ENCODE measurements around the gene NR1H4. TPM values are rescaled to one million over a fixed set of nuclear protein-coding genes. Genes with fewer than 3 reads are reported as not detected.

The NR1H4 gene
- total and polyA plus RNA-seq, 9 of the 15 experiments (the other 6 are each of a cell fraction or from before 2014, with no cell fraction given) = 0.03 TPM; not detected in 8

DNA sequence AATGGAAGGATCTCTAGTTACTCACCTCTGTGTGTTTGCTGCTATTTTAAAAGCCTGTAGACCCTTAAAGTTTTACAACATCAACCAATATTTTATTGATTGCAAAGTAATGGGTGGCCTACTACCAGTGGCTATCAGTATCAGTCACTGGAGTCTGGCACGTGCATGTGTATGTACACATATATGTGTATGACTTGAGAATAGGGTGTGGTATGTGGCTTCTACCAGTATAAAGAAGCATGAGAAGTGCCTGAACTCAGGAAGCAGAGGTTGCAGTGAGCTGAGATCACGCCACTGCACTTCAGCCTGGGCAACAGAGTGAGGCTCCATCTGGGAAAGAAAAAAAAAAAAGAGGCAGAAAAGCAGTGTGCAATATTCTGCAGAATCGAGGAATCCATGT is 54.4 kb downstream of the NR1H4 start:
- ATAC-seq = no peak

More for the DNA sequence above, 54.4 kb downstream of the NR1H4 start:
- Histone ChIP-seq H3K27me3 (ENCODE audit: control insufficient read depth in 2 of 2, insufficient read depth in 2 of 2, low read length in 2 of 2) (no peaks in the 10 kb centered on the region; a peak in 2 of 5 replicates), H3K9me1 (ENCODE audit: control insufficient read depth, insufficient read depth, low read length) (no peaks in the 10 kb centered on the region), H2AFZ (ENCODE audit: low read depth, low read length) (no peak overlapping the region), H3K27ac (ENCODE audit: extremely low read depth, low read depth, low read length) (no peak overlapping the region), H3K4me2 (ENCODE audit: insufficient read depth, low read length) (no peak overlapping the region), H4K20me1 (replicated peaks; ENCODE audit: control insufficient read depth, insufficient read depth, low read length) (no peaks in the 10 kb centered on the region), H3K4me1 (replicated peaks in 1 of 2; ENCODE audit: control insufficient read depth in 2 of 2, insufficient read depth in 2 of 2, low read length in 2 of 2) (no peaks in the 10 kb centered on the region), H3K36me3 (ENCODE audit: control insufficient read depth, insufficient read depth, low read length) (no peaks in the 10 kb centered on the region), H3K4me3 (no peak overlapping the region), H3K9ac (ENCODE audit: insufficient read depth in 1 of 2, low read depth in 2 of 2, low read length in 2 of 2) (no peak overlapping the region), H3K9me3 (replicated peaks; ENCODE audit: control insufficient read depth, insufficient read depth, low read depth, low read length) (no peaks in the 10 kb centered on the region), H3K79me2 (ENCODE audit: control insufficient read depth, insufficient read depth, low read length) (no peaks in the 10 kb centered on the region)
- FAIRE-seq (no peak), DNase-seq (ENCODE audit: extremely low read depth in 1 of 4, low spot score in 3 of 4) (no peak)
- intact Hi-C loops (cut with micrococcal nuclease) (no loop called here), in situ Hi-C loops (cut with MboI) (no loop called here)
- WGBS (ENCODE audit: insufficient coverage, low coverage, missing lambda C conversion rate) = 7% methylated on average over 2 of the region's 3 CpGs
- CTCF ChIA-PET (ENCODE audit: low intra/inter-chr PET ratio) = no interaction called here
- BruUV-seq (replicated peaks) = no TSS peak
- POLR2A ChIA-PET = no interaction called here
- TF ChIP-seq CREB3 (tag; conservative IDR thresholded peaks at IDR 0.05; ENCODE audit: low read depth) = no peak
- TF ChIP-seq MLX (CRISPR knock-in tag; conservative IDR thresholded peaks at IDR 0.05) = no peak
- TF ChIP-seq GTF2A2 (tag; IDR thresholded peaks at IDR 0.05) = no peak
- TF ChIP-seq NFRKB (IDR thresholded peaks at IDR 0.05; ENCODE audit: low read depth) = no peak
- no peak for TF ChIP-seq NELFE (IDR thresholded peaks at IDR 0.05; ENCODE audit: insufficient read depth, insufficient read length)
- TF ChIP-seq PRMT5 (CRISPR knock-in tag; IDR thresholded peaks at IDR 0.05) = no peak
- TF ChIP-seq MTF1 (CRISPR knock-in tag; IDR thresholded peaks at IDR 0.05; ENCODE audit: borderline replicate concordance) = no peak
- TF ChIP-seq DACH1 (IDR thresholded peaks at IDR 0.05; ENCODE audit: partially characterized antibody) = no peak
- TF ChIP-seq DMBX1 (CRISPR knock-in tag; IDR thresholded peaks at IDR 0.05; ENCODE audit: borderline replicate concordance) = no peak
- no peak for TF ChIP-seq KDM4B (IDR thresholded peaks at IDR 0.05; ENCODE audit: borderline replicate concordance in 2 of 2, low read depth in 1 of 2)
- TF ChIP-seq MYC (IDR thresholded peaks at IDR 0.05; ENCODE audit: low read depth, low read length) = no peak
- no peak for TF ChIP-seq MYC (CRISPR knock-in tag; IDR thresholded peaks at IDR 0.05; ENCODE audit: borderline replicate concordance, low read depth)
- no peak for TF ChIP-seq MAX (CRISPR knock-in tag; IDR thresholded peaks at IDR 0.05)
- TF ChIP-seq TAF9B (IDR thresholded peaks at IDR 0.05; ENCODE audit: partially characterized antibody) = no peak
- TF ChIP-seq E2F3 (CRISPR knock-in tag; IDR thresholded peaks at IDR 0.05) = no peak

Data from K562 (cell line).